CD14-positive monocyte (primary cell): ENCODE results near the gene NDUFB7. TPM values are rescaled to one million over a fixed set of nuclear protein-coding genes. Genes with fewer than 3 reads are reported as not detected.
A peak's percentile ranks its signal among the peaks of the same experiment; 100 is the strongest.
"Not testable (repeated sequence)": the region's sequence is repeated elsewhere in the genome, so short reads cannot be mapped to it uniquely, and the experiment has no call there.

ENCODE experiments used
- DNase-seq, 3 donors: peaks; one replicate each; pipeline ENCODE4 v3.0.0-alpha.2; 2011 to 2022
- H2AFZ ChIP-seq: 2 replicates; pipeline ENCODE4 v1.6.0; 2012; ENCODE audit warnings: mild to moderate bottlenecking, low read depth, low read length, inconsistent platforms; ENCODE audit not compliant: insufficient read depth, poor library complexity, severe bottlenecking
- H3K27ac ChIP-seq, 2 donors: 1 replicate in 1 of 2; 2 replicates in 1 of 2; pipeline ENCODE4 v1.5.1; 2012 to 2013; ENCODE audit warnings: low read length in 2 of 2, control low read depth in 1 of 2, inconsistent platforms in 1 of 2, low read depth in 1 of 2, mild to moderate bottlenecking in 1 of 2
- H3K27me3 ChIP-seq, 2 donors: one replicate each; pipeline versions ENCODE4 v1.6.0 to v1.6.1; 2011 to 2013; ENCODE audit warnings: low read length in 2 of 2; ENCODE audit not compliant: control insufficient read depth in 2 of 2, insufficient read depth in 2 of 2
- H3K36me3 ChIP-seq, 2 donors: replicated peaks in 1 of 2; 1 replicate in 1 of 2; 2 replicates in 1 of 2; pipeline versions ENCODE4 v1.5.1 to v1.6.1; 2012 to 2013; ENCODE audit warnings: low read length in 2 of 2, control low read depth in 1 of 2, inconsistent platforms in 1 of 2, mild to moderate bottlenecking in 1 of 2; ENCODE audit not compliant: insufficient read depth in 2 of 2, control insufficient read depth in 1 of 2
- H3K4me1 ChIP-seq, 2 donors: 1 replicate in 1 of 2; 2 replicates in 1 of 2; pipeline versions ENCODE4 v1.5.1 to v1.6.1; 2012 to 2013; ENCODE audit warnings: low read length in 2 of 2, control low read depth in 1 of 2, inconsistent platforms in 1 of 2, mild to moderate bottlenecking in 1 of 2, moderate library complexity in 1 of 2; ENCODE audit not compliant: insufficient read depth in 2 of 2, control insufficient read depth in 1 of 2
- H3K4me2 ChIP-seq: replicated peaks from 2 replicates; pipeline ENCODE3; 2012; ENCODE audit warnings: low read length, moderate library complexity, mild to moderate bottlenecking; ENCODE audit not compliant: poor library complexity, severe bottlenecking; ENCODE audit errors: extremely low read depth
- H3K4me3 ChIP-seq, 3 experiments: fragments of 200-600 bp in 1 of 3; sonication (generic) in 1 of 3; replicated peaks in 1 of 3; 1 replicate in 2 of 3; 2 replicates in 1 of 3; pipeline ENCODE4 v1.5.1; 2011 to 2013; ENCODE audit warnings: low read length in 3 of 3, mild to moderate bottlenecking in 3 of 3, control low read depth in 2 of 3, low read depth in 2 of 3, inconsistent platforms in 1 of 3, moderate library complexity in 1 of 3
- H3K79me2 ChIP-seq: 2 replicates; pipeline ENCODE4 v1.6.0; 2012; ENCODE audit warnings: mild to moderate bottlenecking, control low read depth, inconsistent platforms, low read length, moderate library complexity; ENCODE audit not compliant: insufficient read depth
- H3K9ac ChIP-seq: 2 replicates; pipeline ENCODE4 v1.6.0; 2017; ENCODE audit warnings: low read length, mild to moderate bottlenecking; ENCODE audit not compliant: insufficient read depth, poor library complexity, severe bottlenecking
- H3K9me3 ChIP-seq, 2 donors: replicated peaks in 1 of 2; 1 replicate in 1 of 2; 2 replicates in 1 of 2; pipeline versions ENCODE4 v1.5.1 to v1.6.1; 2012 to 2013; ENCODE audit warnings: low read length in 2 of 2, control low read depth in 1 of 2; ENCODE audit not compliant: control insufficient read depth in 1 of 2, insufficient read depth in 1 of 2
- H4K20me1 ChIP-seq: 2 replicates; pipeline ENCODE4 v1.6.0; 2012; ENCODE audit warnings: mild to moderate bottlenecking, low read length, control low read depth, moderate library complexity; ENCODE audit not compliant: insufficient read depth
- H3K27ac Mint-ChIP-seq, 7 donors: one replicate each; pipeline ENCODE4 v1.8.0; 2020; ENCODE audit warnings: mild to moderate bottlenecking in 7 of 7, mixed read lengths in 7 of 7, moderate library complexity in 6 of 7, inconsistent platforms in 2 of 7
- H3K27me3 Mint-ChIP-seq, 3 donors: one replicate each; pipeline ENCODE4 v1.8.0; 2021 to 2022; ENCODE audit warnings: low read depth in 3 of 3, mild to moderate bottlenecking in 3 of 3, mixed read lengths in 3 of 3, moderate library complexity in 3 of 3, inconsistent platforms in 1 of 3
- H3K36me3 Mint-ChIP-seq, 2 donors: one replicate each; pipeline ENCODE4 v1.8.0; 2020; ENCODE audit warnings: mixed read lengths in 2 of 2, inconsistent platforms in 1 of 2, mild to moderate bottlenecking in 1 of 2
- H3K4me1 Mint-ChIP-seq: one replicate; pipeline ENCODE4 v1.8.0; 2020; ENCODE audit warnings: mild to moderate bottlenecking, mixed read lengths
- H3K4me3 Mint-ChIP-seq, 2 donors: one replicate each; pipeline ENCODE4 v1.8.0; 2020; ENCODE audit warnings: mild to moderate bottlenecking in 2 of 2, mixed read lengths in 2 of 2, moderate library complexity in 1 of 2
- H3K9me3 Mint-ChIP-seq, 7 donors: one replicate each; pipeline ENCODE4 v1.8.0; 2020 to 2022; ENCODE audit warnings: mixed read lengths in 7 of 7, mild to moderate bottlenecking in 6 of 7, moderate library complexity in 6 of 7, inconsistent platforms in 2 of 7
- CTCF ChIP-seq: fragments of 200-600 bp; IDR thresholded peaks from one replicate; pipeline ENCODE4 v1.8.0; 2022; ENCODE audit warnings: antibody characterized with exemption, mild to moderate bottlenecking
- WGBS: methylation state at CpG from one replicate; pipeline ENCODE4 v1.1.5; 2013; ENCODE audit warnings: missing lambda C conversion rate; ENCODE audit not compliant: insufficient coverage; 5-methylcytosine and 5-hydroxymethylcytosine counted together
- intact Hi-C, 2 donors: fragments of 100-400 bp; cut with micrococcal nuclease; formaldehyde crosslinking; loops; one replicate each; pipeline versions ENCODE4 v1.15.0 to v1.15.1; 2023
- polyA plus RNA-seq, 3 donors: library from polyadenylated mRNA; depleted of rRNA in 1 of 3; unstranded in 2 of 3; stranded (reverse) in 1 of 3; fragments of 300-500 nt in 2 of 3; fragments of >200 nt in 1 of 3; fragmentation: Illumina TruSeq in 2 of 3; gene quantifications; 1 replicate in 2 of 3; 2 replicates in 1 of 3; pipeline ENCODE4 v1.2.3, GENCODE V29; 2012 to 2021

Gene NDUFB7
- polyA plus RNA-seq, 3 donors: 137 to 313 (median 204) TPM

DNA sequence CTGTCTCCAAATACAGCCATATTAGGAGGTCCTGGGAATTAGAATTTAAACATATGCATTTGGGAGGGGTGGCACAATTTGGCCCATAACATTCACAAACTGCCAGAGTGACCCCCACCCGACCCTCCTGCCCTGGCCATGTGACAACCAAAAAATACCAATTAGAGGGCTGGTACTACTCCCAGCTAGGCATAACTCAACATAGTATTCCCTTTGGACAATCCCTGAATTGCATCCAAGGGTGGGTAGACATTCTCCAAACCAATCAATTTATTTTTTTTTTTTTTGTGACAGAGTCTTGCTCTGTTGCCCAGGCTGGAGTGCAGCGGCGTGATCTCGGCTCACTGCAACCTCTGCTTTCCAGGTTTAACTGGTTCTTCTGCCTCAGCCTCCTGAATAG, 40.8 kb upstream of the NDUFB7 start:
- Histone ChIP-seq H4K20me1 (no peaks in the 10 kb centered on the region), H3K4me1 (peaks cover 76 to 91% of the 10 kb centered on the region in 2 donors), H3K4me2 (no peak overlapping the region), H3K79me2 (no peaks in the 10 kb centered on the region), H3K4me3 (no peak overlapping the region), H3K27ac (no peak overlapping the region), H3K9ac (no peak overlapping the region), H3K27me3 (no peaks in the 10 kb centered on the region), H2AFZ (no peak overlapping the region), H3K36me3 (no peaks in the 10 kb centered on the region), H3K9me3 (no peaks in the 10 kb centered on the region)
- no peak for TF ChIP-seq CTCF
- DNase-seq: no peak
- intact Hi-C loops: loop anchor here (5.0 to 10.0 kb wide), 2 partner anchors 72 to 75 kb away; no protein-coding TSS in a partner anchor
- Mint-ChIP-seq H3K9me3 (no peaks in the 10 kb centered on the region), H3K27me3 (peaks cover 0 to 2% (median 0%) of the 10 kb centered on the region in 3 donors), H3K36me3 (peaks cover 6 to 19% of the 10 kb centered on the region in 2 donors), H3K4me1 (peaks cover 86% of the 10 kb centered on the region), H3K27ac (peak overlapping the region in 2 of 7 donors; percentile 48 to 99), H3K4me3 (no peak overlapping the region)
- WGBS: 100% methylated on average over 4 of the region's 4 CpGs

GRCh38 chr19:14612242-14612641, 40.4 kb upstream of the NDUFB7 start:
- H3K4me2 ChIP-seq, H3K9me3 Mint-ChIP-seq, H3K27me3 Mint-ChIP-seq, H3K36me3 ChIP-seq, H3K4me3 Mint-ChIP-seq, H3K4me3 ChIP-seq, H3K27ac ChIP-seq, H3K9me3 ChIP-seq, H2AFZ ChIP-seq, DNase-seq, H3K79me2 ChIP-seq, H3K27me3 ChIP-seq, H4K20me1 ChIP-seq: not testable (repeated sequence)
- peak overlapping the region in 4 of 7 donors; percentile 46 to 79 (median 56) for H3K27ac Mint-ChIP-seq
- peaks cover 4 to 14% of the 10 kb centered on the region in 2 donors for H3K36me3 Mint-ChIP-seq
- H3K9ac ChIP-seq: peak overlapping the region; percentile 4
- intact Hi-C loops: loop anchor here (5.0 to 10.0 kb wide), 2 partner anchors 73 to 75 kb away; no protein-coding TSS in a partner anchor
- H3K4me1 Mint-ChIP-seq: peaks cover 82% of the 10 kb centered on the region
- peaks cover 72 to 87% of the 10 kb centered on the region in 2 donors for H3K4me1 ChIP-seq
- 73% methylated on average over 3 of the region's 5 CpGs for WGBS
